Measurements from ENCODE around the gene NRBP1.

The NRBP1 gene

GRCh38 chr2:27489498-27490397 is 61.3 kb downstream of the NRBP1 start, which contains the start of gene IFT172:
IFT172 (minus strand) TSS chr2:27489743; CDS start chr2:27489653, 90 bp downstream.
- DNase-seq (peak; percentile 99), ATAC-seq (peak; percentile 97)

Data from stimulated activated naive CD8-positive, alpha-beta T cell treated with anti-CD3 and anti-CD28 coated beads, Interleukin-15, Interleukin-2, amounts not matched to agents 100 U/mL and 50 U/mL, for 24 hours (primary cell).